C4-2B (cell line): Measurements from ENCODE around the gene MOB1B.

Source experiments
- ZFX ChIP-seq: fragments of 450-650 bp; IDR thresholded peaks from 2 replicates; pipeline ENCODE4 v1.6.1; 2017
- TF ChIP-seq, protein P1 (sequence below): fragments of 450-650 bp; conservative IDR thresholded peaks from 2 replicates; pipeline ENCODE4 v1.5.1; 2017; ENCODE audit warnings: mild to moderate bottlenecking

DNA sequence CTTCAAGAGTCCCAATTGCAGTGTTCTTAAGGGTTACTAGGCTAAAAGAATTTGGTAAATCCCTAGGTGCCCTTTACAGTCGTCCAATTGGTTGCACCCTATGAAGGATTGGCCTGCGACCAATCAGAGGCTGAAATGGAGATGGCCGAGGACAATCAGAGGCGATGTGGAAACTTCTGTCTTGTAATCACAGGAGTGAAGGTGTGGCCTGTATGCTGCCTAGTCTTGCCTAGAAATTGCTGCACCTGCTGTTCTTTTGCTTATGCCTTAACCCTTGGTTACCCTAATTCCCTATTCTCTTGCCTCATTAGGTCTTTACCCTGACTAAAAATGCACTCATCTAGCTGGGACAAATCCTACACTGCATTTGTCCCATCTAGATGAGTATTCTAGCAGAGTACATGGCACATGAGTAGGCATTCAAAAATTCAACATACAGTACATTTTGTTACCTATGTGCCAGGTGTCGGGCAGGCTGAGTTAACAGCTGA, 90.3 kb downstream of the MOB1B start:
- TF ChIP-seq, protein P1, sequence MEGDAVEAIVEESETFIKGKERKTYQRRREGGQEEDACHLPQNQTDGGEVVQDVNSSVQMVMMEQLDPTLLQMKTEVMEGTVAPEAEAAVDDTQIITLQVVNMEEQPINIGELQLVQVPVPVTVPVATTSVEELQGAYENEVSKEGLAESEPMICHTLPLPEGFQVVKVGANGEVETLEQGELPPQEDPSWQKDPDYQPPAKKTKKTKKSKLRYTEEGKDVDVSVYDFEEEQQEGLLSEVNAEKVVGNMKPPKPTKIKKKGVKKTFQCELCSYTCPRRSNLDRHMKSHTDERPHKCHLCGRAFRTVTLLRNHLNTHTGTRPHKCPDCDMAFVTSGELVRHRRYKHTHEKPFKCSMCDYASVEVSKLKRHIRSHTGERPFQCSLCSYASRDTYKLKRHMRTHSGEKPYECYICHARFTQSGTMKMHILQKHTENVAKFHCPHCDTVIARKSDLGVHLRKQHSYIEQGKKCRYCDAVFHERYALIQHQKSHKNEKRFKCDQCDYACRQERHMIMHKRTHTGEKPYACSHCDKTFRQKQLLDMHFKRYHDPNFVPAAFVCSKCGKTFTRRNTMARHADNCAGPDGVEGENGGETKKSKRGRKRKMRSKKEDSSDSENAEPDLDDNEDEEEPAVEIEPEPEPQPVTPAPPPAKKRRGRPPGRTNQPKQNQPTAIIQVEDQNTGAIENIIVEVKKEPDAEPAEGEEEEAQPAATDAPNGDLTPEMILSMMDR, result no peak
- TF ChIP-seq ZFX, result no peak
